Breast epithelium (tissue), 4 donors: ENCODE measurements around the gene FBXO2. TPM values are rescaled to one million over a fixed set of nuclear protein-coding genes. Genes with fewer than 3 reads are reported as not detected.

Source experiments
- DNase-seq, 2 donors: peaks; one replicate each; pipeline ENCODE4 v3.0.0-alpha.2; 2019; ENCODE audit warnings: low spot score in 2 of 2
- H3K27ac ChIP-seq, 2 donors: fragments of 200-600 bp; sonication (generic) in 1 of 2; one replicate each; pipeline ENCODE4 v1.5.1; 2016 to 2019; ENCODE audit warnings: mild to moderate bottlenecking in 1 of 2
- H3K27me3 ChIP-seq, 2 donors: fragments of 200-600 bp; sonication (generic) in 1 of 2; one replicate each; pipeline versions ENCODE4 v1.5.1 to v1.6.0; 2017 to 2019; ENCODE audit warnings: control low read depth in 1 of 2, mild to moderate bottlenecking in 1 of 2
- H3K36me3 ChIP-seq: fragments of 200-600 bp; one replicate; pipeline ENCODE4 v1.5.1; 2019
- H3K4me1 ChIP-seq, 2 donors: fragments of 200-600 bp; sonication (generic); one replicate each; pipeline ENCODE4 v1.5.1; 2016 to 2019; ENCODE audit warnings: control low read depth in 1 of 2
- H3K4me3 ChIP-seq, 3 donors: fragments of 200-600 bp; sonication (generic); 1 replicate in 2 of 3; 2 replicates in 1 of 3; pipeline ENCODE4 v1.5.1; 2016 to 2019; ENCODE audit warnings: mild to moderate bottlenecking in 3 of 3, moderate library complexity in 2 of 3
- H3K9me3 ChIP-seq, 2 donors: fragments of 200-600 bp; sonication (generic) in 1 of 2; one replicate each; pipeline ENCODE4 v1.5.1; 2016 to 2019; ENCODE audit warnings: control low read depth in 1 of 2
- POLR2A ChIP-seq: fragments of 450-650 bp; IDR thresholded peaks from one replicate; pipeline ENCODE4 v1.6.1; 2016; ENCODE audit warnings: antibody characterized with exemption, mild to moderate bottlenecking, moderate library complexity
- POLR2AphosphoS5 ChIP-seq, 3 donors: sonication (generic); formaldehyde crosslinking; IDR thresholded peaks; one replicate each; pipeline ENCODE4 v1.6.1; 2017; ENCODE audit warnings: antibody characterized with exemption in 3 of 3
- intact Hi-C: fragments of 100-400 bp; cut with DNase I; formaldehyde crosslinking; loops from one replicate; pipeline ENCODE4 v1.15.1; 2023; ENCODE audit warnings: low total_unique reads
- total RNA-seq, 3 donors: library from RNA; depleted of rRNA; stranded (reverse); fragments of >200 nt; gene quantifications; one replicate each; pipeline ENCODE4 v1.1.0, GENCODE V29; 2016
- TF ChIP-seq, protein P1 (sequence below), 3 donors: fragments of 450-650 bp; IDR thresholded peaks; one replicate each; pipeline ENCODE4 v1.5.1; 2016 to 2017; ENCODE audit warnings: antibody characterized with exemption in 3 of 3, mild to moderate bottlenecking in 3 of 3, moderate library complexity in 3 of 3

The FBXO2 gene
- total RNA-seq, 3 donors from 2014 or later: 1.3 to 49.3 (median 40.6) TPM

- Histone ChIP-seq H3K9me3 (no peaks in the 10 kb centered on the region), H3K36me3 (no peaks in the 10 kb centered on the region)
- TF ChIP-seq POLR2A (no peak), POLR2AphosphoS5 (IDR thresholded peaks at IDR 0.05) (no peak)
- TF ChIP-seq, protein P1, sequence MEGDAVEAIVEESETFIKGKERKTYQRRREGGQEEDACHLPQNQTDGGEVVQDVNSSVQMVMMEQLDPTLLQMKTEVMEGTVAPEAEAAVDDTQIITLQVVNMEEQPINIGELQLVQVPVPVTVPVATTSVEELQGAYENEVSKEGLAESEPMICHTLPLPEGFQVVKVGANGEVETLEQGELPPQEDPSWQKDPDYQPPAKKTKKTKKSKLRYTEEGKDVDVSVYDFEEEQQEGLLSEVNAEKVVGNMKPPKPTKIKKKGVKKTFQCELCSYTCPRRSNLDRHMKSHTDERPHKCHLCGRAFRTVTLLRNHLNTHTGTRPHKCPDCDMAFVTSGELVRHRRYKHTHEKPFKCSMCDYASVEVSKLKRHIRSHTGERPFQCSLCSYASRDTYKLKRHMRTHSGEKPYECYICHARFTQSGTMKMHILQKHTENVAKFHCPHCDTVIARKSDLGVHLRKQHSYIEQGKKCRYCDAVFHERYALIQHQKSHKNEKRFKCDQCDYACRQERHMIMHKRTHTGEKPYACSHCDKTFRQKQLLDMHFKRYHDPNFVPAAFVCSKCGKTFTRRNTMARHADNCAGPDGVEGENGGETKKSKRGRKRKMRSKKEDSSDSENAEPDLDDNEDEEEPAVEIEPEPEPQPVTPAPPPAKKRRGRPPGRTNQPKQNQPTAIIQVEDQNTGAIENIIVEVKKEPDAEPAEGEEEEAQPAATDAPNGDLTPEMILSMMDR (IDR thresholded peaks at IDR 0.05): no peak
Measured at GRCh38 chr1:11688506-11688905, 34.3 kb upstream of the FBXO2 start.

DNA sequence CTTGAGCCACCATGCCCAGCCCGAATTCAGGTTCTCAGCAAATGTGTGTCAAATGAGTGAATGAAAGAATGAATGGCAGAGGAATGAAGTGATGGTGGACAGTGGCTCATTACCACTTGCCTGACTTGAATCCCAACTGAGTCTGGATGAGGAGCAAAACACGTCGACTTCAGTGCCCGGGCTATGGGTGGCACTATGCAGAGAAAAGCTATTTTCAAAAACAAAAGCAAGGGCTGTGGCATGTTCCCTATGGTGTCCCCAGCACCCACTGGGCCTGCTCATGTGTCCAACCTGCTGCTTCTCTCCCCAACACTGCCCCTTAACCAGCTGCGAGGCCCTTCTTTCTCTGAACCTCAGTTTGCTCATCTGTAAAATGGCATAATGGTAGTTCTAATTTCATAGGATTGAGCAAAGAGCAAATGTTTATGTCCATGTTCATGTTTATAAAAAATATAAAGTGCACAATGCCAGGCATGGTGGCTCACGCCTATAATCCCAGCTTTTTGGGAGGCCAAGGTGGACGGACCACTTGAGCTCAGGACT, 31.1 kb upstream of the FBXO2 start:
- TF ChIP-seq POLR2A (no peak), POLR2AphosphoS5 (IDR thresholded peaks at IDR 0.05) (no peak)
- TF ChIP-seq, protein P1 (IDR thresholded peaks at IDR 0.05): no peak
- H3K9me3 ChIP-seq: no peaks in the 10 kb centered on the region
- no peaks in the 10 kb centered on the region for H3K36me3 ChIP-seq
- DNase-seq: no peak
- no peaks in the 10 kb centered on the region for H3K4me1 ChIP-seq
- H3K4me3 ChIP-seq: no peak overlapping the region
- peaks cover 0 to 5% of the 10 kb centered on the region in 2 donors for H3K27me3 ChIP-seq
- intact Hi-C loops: no loop called here
- H3K27ac ChIP-seq: no peak overlapping the region

More at GRCh38 chr1:11688506-11688905, 34.3 kb upstream of the FBXO2 start:
- Histone ChIP-seq H3K4me3 (no peak overlapping the region), H3K4me1 (peaks cover 11% of the 10 kb centered on the region in 2 donors), H3K27ac (no peak overlapping the region), H3K27me3 (peaks cover 6 to 31% of the 10 kb centered on the region in 2 donors)
- no peak for DNase-seq
- intact Hi-C loops: no loop called here

GRCh38 chr1:11684070-11684469, 29.8 kb upstream of the FBXO2 start:
- no peak overlapping the region for H3K4me3 ChIP-seq
- no peaks in the 10 kb centered on the region for H3K9me3 ChIP-seq

DNA sequence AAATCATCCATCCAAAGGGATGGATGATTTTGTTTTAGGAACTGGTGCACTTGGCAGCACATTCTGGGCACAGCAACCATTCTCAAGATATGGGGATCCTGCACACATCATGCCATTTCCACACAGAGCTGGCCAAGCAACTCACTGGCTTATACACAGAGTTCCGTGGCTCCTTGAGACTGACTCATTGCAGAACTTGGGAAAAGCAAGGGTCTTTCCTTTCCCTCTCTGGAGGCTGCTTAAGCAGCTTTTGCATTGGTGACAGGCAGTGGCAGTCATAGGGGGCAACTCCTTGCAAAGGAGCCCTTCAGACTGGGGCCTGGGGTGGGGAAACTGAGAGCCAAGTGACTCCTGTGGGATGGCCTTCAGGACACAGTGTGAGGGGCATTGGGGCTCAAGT, 28.6 kb upstream of the FBXO2 start:
- Histone ChIP-seq H3K9me3 (no peaks in the 10 kb centered on the region), H3K27ac (no peak overlapping the region), H3K4me1 (no peaks in the 10 kb centered on the region), H3K36me3 (no peaks in the 10 kb centered on the region), H3K27me3 (no peaks in the 10 kb centered on the region), H3K4me3 (no peak overlapping the region)
- intact Hi-C loops: no loop called here
- no peak for DNase-seq
- TF ChIP-seq POLR2A (no peak), POLR2AphosphoS5 (IDR thresholded peaks at IDR 0.05) (no peak)
- TF ChIP-seq, protein P1 (IDR thresholded peaks at IDR 0.05): no peak

More at GRCh38 chr1:11684070-11684469, 29.8 kb upstream of the FBXO2 start:
- no peak for DNase-seq
- Histone ChIP-seq H3K36me3 (no peaks in the 10 kb centered on the region), H3K27me3 (peaks cover 0 to 4% of the 10 kb centered on the region in 2 donors), H3K27ac (no peak overlapping the region), H3K4me1 (no peaks in the 10 kb centered on the region)
- intact Hi-C loops: no loop called here
- TF ChIP-seq POLR2A (no peak), POLR2AphosphoS5 (IDR thresholded peaks at IDR 0.05) (no peak)
- TF ChIP-seq, protein P1 (IDR thresholded peaks at IDR 0.05): no peak

- TF ChIP-seq, protein P1 (IDR thresholded peaks at IDR 0.05): no peak
- TF ChIP-seq POLR2A: no peak
- intact Hi-C loops: no loop called here
- H3K9me3 ChIP-seq: no peaks in the 10 kb centered on the region
- H3K36me3 ChIP-seq: no peaks in the 10 kb centered on the region
- no peaks in the 10 kb centered on the region for H3K27me3 ChIP-seq
- no peak overlapping the region for H3K27ac ChIP-seq
- no peak overlapping the region for H3K4me3 ChIP-seq
- no peak for DNase-seq
- H3K4me1 ChIP-seq: no peaks in the 10 kb centered on the region
Measured at GRCh38 chr1:11682287-11682771, 28.1 kb upstream of the FBXO2 start.
